Activated T-helper 1 cell treated with anti-CD3 and anti-CD28 coated beads, Interleukin-12 subunit alpha, Interleukin-12 subunit beta, Interleukin-2, Interleukin-4 antibody, amounts not matched to agents 30 ng/mL and 10 ng/mL and 1 ng/mL, durations not matched to agents 14 hours and 24 hours and 36 hours (primary cell): ENCODE data around the gene BANP. TPM values are rescaled to one million over a fixed set of nuclear protein-coding genes. Genes with fewer than 3 reads are reported as not detected.
"Not testable (repeated sequence)": the region's sequence is repeated elsewhere in the genome, so short reads cannot be mapped to it uniquely, and the experiment has no call there.

Source experiments
- DNase-seq: peaks from one replicate; pipeline ENCODE4 v3.0.0; 2021; ENCODE audit warnings: low spot score
- H3K27ac Mint-ChIP-seq: one replicate; pipeline ENCODE4 v1.8.0; 2021; ENCODE audit warnings: mild to moderate bottlenecking, mixed read lengths
- H3K27me3 Mint-ChIP-seq: one replicate; pipeline ENCODE4 v1.8.0; 2022; ENCODE audit warnings: mild to moderate bottlenecking, moderate library complexity, mixed read lengths; ENCODE audit not compliant: insufficient read depth
- H3K36me3 Mint-ChIP-seq: one replicate; pipeline ENCODE4 v1.8.0; 2021; ENCODE audit warnings: low read depth, mixed read lengths
- H3K4me1 Mint-ChIP-seq: one replicate; pipeline ENCODE4 v1.8.0; 2021; ENCODE audit warnings: low read depth, mixed read lengths
- H3K4me3 Mint-ChIP-seq: one replicate; pipeline ENCODE4 v1.8.0; 2021; ENCODE audit warnings: mild to moderate bottlenecking, moderate library complexity, mixed read lengths
- H3K9me3 Mint-ChIP-seq: one replicate; pipeline ENCODE4 v1.8.0; 2021; ENCODE audit warnings: mixed read lengths
- intact Hi-C: fragments of 100-400 bp; cut with micrococcal nuclease; formaldehyde crosslinking; loops from one replicate; pipeline ENCODE4 v1.15.1; 2024
- total RNA-seq: library from RNA; stranded (reverse); gene quantifications from 2 replicates; pipeline ENCODE4 v1.2.3, GENCODE V29; 2022

Gene BANP
- total RNA-seq, 1 donor from 2014 or later, result 35.5 TPM

DNA sequence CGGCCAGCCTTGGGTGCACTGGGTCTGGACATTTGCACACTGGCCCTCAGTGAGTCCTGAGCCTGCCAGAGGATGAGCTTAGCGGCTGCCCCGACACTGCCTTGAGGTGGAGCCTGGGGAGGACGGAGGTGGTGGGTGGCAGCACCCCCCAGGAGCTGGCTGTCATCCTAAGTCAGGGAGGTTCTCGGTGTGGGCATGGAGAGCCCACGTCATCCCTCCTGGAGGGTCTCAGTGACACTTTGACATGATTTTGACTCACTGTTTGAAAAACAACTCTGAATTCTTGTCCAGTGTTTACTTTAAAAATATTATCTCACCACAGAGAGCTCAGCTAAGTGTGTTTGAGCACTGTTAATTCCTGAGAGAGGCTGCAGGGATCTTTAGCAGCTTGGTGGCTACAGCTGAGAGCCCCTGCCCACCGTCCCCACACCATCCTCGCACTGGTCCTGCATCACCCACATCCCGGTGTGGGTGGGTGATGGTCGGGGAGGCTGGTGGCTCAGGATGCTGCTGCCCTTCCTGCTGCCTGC lies 63.1 kb downstream of the BANP start:
- DNase-seq, result no peak
- Mint-ChIP-seq H3K27me3 (no peaks in the 10 kb centered on the region), H3K4me3 (no peak overlapping the region), H3K4me1 (no peaks in the 10 kb centered on the region), H3K9me3 (no peaks in the 10 kb centered on the region), H3K36me3 (peaks cover 7% of the 10 kb centered on the region), H3K27ac (no peak overlapping the region)
- intact Hi-C loops, result no loop called here

DNA sequence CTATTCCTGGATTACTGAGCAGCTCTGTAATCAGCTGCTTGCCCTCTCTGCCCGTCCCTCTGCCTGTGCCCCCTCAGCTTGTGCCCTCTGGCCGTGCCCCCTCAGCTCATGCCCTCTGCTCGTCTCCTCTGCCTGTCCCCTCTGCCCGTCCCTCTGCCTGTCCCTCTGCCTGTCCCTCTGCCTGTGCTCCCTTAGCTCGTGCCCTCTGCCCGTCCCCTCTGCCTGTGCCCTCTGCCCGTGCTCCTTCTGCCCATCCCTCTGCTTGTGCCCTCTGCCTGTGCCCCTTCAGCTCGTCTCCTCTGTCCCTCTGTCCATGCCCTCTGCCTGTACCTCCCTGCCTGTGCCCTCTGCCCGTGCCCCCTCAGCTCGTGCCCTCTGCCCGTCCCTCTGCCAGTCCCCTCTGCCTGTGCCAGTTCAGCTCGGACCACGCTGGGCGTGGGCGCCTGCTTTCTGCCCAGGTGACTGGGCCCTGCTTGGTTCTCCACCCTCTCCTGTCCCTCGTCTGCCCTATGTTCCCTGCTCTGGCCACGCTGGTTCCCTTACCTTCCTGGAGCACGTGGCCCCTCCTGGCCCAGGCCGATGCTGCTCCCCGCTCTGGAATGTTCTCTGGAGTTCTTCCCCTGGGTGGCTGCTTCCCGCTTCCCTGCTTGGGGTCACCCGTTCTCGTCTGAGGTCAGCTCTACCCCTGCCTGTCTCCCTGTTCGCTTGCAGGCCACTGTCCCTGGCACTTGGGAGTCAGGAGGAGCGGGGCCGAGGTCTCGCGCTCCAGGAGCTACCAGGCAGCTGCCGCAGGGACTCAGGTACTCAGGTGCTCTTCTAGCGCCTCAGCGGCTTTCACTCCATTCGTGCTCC lies 63.9 kb downstream of the BANP start:
- no peaks in the 10 kb centered on the region for H3K4me1 Mint-ChIP-seq
- H3K36me3 Mint-ChIP-seq, result peaks cover 5% of the 10 kb centered on the region
- H3K27me3 Mint-ChIP-seq, result no peaks in the 10 kb centered on the region
- no peak for DNase-seq
- H3K9me3 Mint-ChIP-seq, result no peaks in the 10 kb centered on the region
- H3K27ac Mint-ChIP-seq, result no peak overlapping the region
- no peak overlapping the region for H3K4me3 Mint-ChIP-seq
- intact Hi-C loops, result no loop called here

DNA sequence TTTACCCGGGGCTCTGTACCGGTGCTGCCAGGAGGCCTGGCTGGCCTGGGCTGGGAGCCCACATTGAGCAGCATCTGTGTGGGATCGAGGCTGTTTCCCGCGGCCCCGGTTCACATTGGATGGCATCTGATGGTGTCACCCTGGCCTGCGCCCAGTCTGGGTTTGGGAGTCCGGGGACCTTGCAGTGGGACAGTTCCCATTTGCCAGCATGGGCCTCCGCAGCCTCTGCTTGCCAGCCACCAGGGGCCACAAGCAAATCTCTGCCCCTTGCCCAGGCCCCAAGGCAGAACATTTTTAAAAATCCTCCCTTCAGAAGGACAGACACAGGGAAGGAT lies 64.5 kb downstream of the BANP start:
- Mint-ChIP-seq H3K36me3 (peaks cover 4% of the 10 kb centered on the region), H3K27me3 (no peaks in the 10 kb centered on the region), H3K4me3 (no peak overlapping the region), H3K4me1 (no peaks in the 10 kb centered on the region), H3K9me3 (no peaks in the 10 kb centered on the region), H3K27ac (no peak overlapping the region)
- intact Hi-C loops, result no loop called here
- no peak for DNase-seq

DNA sequence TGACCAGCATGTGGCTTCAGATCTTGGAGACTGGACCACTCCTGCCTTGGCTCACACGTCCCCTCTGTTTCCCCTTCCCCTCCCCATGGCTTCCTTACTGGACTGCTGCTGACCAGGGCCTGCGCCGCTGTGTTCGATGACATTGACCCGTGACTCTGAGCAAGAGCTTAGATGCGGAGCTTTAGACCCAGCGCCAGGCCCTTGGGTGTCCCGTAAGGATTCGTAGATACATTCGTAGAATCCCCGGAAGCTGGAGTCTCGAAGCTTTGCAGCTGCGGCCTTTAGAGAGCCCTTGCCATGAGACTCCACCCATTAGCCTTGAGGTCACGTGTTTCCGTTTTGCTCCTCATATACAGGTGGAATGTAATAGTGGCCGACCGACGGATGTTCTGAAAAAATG lies 65.2 kb downstream of the BANP start:
- intact Hi-C loops, H3K9me3 Mint-ChIP-seq, H3K27ac Mint-ChIP-seq, H3K4me1 Mint-ChIP-seq, H3K4me3 Mint-ChIP-seq, H3K27me3 Mint-ChIP-seq, H3K36me3 Mint-ChIP-seq, DNase-seq: not testable (repeated sequence)

DNA sequence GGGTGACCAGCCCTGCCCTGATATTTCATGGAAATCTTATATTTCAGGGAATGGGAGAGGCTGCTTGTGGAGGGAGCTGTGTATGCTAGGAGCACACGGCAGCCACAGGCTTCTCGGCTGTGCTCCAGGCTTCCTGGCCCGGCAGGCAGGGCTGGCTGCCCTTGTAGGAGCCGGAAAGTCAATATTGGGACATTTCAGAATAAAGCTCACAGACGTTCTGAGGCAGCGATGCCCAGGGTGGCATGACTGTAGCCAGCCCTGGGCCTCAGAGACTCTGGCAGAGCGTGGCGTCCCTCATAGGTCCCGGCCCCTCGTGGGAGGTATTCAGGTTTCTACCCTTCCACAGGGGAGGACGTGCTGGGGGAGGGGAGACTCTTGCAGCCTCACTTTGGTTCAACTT lies 65.7 kb downstream of the BANP start:
- Mint-ChIP-seq H3K36me3 (peaks cover 4% of the 10 kb centered on the region), H3K27ac (no peak overlapping the region), H3K9me3 (no peaks in the 10 kb centered on the region), H3K4me3 (no peak overlapping the region), H3K27me3 (no peaks in the 10 kb centered on the region), H3K4me1 (no peaks in the 10 kb centered on the region)
- intact Hi-C loops, result no loop called here
- no peak for DNase-seq

DNA sequence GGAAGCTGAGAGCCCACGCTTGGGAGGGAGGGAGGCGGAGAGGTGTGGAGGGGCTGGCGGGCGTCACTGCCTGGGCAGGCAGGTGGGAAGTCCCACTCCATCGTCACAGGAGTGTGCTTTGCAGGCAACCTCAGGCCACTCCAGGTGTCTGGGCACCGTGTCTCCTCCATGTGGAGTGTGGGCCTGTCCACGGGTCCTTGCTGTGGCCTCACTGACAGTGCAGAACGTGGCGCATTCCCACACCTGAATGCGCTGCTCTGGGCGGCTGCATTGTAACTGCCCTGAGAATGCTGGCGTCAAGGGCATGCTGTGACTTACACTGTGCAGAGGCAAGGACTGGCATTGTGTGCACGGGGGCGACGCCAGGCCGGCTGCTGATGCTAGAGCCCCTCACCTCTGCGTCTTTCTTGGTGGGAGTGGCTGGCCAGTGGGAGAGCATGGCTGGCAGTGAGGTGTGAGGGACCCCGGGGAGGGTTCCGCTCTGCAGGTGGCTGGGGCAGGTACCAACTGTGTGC lies 66.4 kb downstream of the BANP start:
- intact Hi-C loops, result no loop called here
- no peak for DNase-seq
- H3K4me1 Mint-ChIP-seq, result no peaks in the 10 kb centered on the region
- no peaks in the 10 kb centered on the region for H3K9me3 Mint-ChIP-seq
- H3K27me3 Mint-ChIP-seq, result no peaks in the 10 kb centered on the region
- H3K36me3 Mint-ChIP-seq, result peaks cover 2% of the 10 kb centered on the region
- no peak overlapping the region for H3K4me3 Mint-ChIP-seq
- no peak overlapping the region for H3K27ac Mint-ChIP-seq

DNA sequence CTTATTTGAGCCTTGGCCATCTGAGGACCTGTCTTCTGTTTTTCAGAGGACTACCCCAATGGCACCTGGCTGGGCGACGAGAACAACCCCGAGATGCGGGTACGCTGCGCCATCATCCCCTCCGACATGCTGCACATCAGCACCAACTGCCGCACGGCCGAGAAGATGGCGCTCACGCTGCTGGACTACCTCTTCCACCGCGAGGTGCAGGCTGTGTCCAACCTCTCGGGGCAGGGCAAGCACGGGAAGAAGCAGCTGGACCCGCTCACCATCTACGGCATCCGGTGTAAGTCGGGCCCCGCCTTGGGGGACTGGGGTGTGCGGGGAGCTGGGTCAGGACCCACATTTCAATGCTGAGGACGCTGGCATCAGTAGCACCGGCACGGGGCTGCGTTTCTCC lies 67.1 kb downstream of the BANP start:
- H3K4me1 Mint-ChIP-seq, H3K4me3 Mint-ChIP-seq, DNase-seq, H3K27ac Mint-ChIP-seq, H3K9me3 Mint-ChIP-seq, H3K27me3 Mint-ChIP-seq, H3K36me3 Mint-ChIP-seq, intact Hi-C loops: not testable (repeated sequence)

DNA sequence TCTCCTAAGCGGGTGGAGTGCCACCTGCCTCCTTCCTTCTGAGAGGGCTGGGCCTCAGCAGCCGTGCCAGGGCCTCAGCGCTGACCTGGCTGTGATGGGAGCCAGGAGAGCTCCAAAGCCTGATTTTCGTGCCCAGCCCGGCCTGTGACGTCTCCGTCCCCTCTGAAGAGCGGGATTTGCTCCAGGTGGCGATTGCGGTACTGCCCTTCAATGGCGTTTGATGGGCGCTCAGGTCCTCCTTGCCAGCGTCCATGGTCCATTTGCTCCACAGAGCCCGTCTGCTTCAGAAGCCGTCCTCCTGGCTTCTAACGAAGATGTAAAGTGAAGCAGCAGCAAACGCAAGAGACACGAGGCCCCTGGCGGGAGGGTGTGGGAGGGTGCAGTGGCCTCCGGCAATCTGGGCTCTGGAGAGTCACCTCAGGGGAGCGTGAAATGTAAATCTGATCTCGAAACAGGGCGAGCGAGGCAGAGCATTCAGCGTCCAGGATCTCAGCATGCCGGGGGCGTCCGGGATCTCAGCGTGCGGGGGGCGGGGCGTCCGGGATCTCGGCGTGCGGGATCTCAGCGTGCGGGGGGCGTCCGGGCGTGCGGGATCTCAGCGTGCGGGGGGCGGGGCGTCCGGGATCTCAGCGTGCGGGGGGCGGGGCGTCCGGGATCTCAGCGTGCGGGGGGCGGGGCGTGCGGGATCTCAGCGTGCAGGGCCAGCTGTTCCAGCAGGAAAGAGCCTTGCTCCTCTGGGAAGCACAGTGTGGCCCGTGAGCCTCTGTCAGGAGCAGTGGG lies 68.0 kb downstream of the BANP start:
- H3K4me3 Mint-ChIP-seq, intact Hi-C loops, H3K27me3 Mint-ChIP-seq, H3K4me1 Mint-ChIP-seq, H3K27ac Mint-ChIP-seq, H3K9me3 Mint-ChIP-seq, H3K36me3 Mint-ChIP-seq, DNase-seq: not testable (repeated sequence)

DNA sequence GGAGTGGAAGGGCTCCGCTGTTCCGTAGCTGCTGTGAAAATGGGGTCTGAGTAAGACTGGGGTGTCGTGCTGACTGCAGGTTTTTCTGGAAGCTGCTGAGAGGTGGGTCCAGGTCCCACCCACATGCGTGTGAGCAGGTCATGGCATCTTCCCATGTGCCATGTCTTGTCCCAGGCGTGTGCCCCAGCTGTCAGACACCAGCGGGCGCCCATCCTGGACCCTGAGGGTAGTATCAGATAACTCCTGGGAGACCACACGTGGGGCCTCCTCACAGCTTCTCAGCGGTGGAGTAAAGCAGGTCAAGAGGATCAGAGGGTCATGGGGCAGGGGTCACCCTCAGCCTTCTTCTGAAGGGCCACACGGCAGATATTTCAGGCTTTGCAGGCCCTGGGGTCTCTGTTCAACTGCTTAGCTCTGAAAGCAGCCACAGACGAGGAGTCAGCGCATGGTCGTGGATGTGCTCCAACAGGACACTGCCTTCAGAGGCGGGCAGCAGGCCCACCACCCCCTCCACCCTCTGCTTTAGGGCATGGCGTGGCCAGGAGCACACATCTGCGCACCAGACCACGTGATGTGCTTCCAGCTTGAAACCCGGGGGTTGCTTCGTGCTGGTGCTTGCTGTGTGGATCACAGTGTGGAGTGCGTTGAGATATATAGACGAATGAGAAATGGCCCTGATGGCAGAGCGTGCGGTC lies 68.7 kb downstream of the BANP start:
- Mint-ChIP-seq H3K4me1 (no peaks in the 10 kb centered on the region), H3K9me3 (no peaks in the 10 kb centered on the region), H3K27me3 (no peaks in the 10 kb centered on the region), H3K36me3 (peaks cover 2% of the 10 kb centered on the region), H3K4me3 (no peak overlapping the region), H3K27ac (no peak overlapping the region)
- no peak for DNase-seq
- intact Hi-C loops, result no loop called here

DNA sequence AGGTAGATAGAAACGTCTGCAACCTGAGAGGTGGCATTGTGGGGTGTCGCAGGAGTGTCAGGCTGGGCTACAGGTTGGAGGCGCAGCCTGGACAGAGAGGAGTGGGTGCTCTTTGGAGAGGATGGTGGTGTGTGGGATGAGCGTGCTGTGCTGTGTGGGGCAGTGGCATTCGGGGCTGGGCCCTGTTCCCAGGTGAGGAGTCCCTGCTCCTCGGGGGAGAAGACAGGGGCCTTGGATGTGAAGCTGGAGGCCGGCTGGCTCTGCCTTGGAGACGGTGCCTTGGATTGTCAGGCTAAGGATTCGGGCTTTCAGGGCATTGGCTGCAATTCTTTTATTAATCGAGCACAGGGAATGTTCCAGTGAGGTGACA lies 69.3 kb downstream of the BANP start:
- intact Hi-C loops, result no loop called here
- no peak for DNase-seq
- H3K9me3 Mint-ChIP-seq, result no peaks in the 10 kb centered on the region
- no peak overlapping the region for H3K4me3 Mint-ChIP-seq
- H3K4me1 Mint-ChIP-seq, result no peaks in the 10 kb centered on the region
- no peaks in the 10 kb centered on the region for H3K27me3 Mint-ChIP-seq
- H3K36me3 Mint-ChIP-seq, result peaks cover 2% of the 10 kb centered on the region
- no peak overlapping the region for H3K27ac Mint-ChIP-seq

DNA sequence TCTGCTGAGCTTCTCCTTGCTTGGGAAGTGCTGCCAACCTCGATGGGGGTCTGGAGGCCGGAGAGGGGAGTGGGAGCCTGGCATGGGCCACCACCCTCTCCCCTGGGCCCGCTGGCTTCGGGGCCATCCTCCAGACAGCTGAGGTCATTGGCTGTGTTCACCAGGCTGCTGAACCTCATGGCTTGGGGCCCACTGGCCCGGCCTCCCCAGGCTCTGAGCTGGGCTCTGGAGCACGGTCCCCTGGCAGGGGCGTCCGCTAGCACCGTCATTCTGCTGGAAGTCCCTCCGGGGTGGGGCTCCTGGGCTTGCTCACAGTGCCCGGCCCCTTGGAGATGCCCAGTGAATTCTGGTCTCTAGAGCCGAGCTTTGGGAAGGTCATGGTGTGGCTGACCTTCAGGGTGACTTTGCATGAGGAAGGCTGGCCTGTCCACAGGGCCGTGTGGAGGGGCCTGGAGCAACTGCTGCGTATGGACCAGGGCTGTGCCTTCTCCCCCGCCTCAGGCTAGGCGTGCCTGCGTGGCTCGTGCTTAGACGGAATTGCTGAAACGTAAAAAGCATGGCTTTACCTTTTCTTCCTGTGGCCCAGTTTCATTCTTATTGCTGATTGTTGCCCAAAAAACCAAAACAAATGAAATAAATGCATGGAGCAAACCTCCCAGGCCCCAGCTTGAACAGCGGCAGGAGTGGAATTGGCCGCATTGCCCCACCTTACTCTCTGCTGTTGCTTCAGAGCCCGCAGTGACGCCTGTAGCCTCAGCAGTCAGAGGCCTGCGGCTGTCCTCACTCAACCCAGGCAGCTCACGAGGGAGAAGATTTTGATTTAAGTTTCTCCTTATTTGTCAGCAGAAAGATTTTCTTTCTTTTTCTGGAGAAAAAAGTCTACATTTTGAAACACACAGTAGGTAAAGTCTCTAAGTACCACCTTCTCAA lies 70.1 kb downstream of the BANP start:
- H3K9me3 Mint-ChIP-seq, H3K27me3 Mint-ChIP-seq, H3K4me1 Mint-ChIP-seq, H3K27ac Mint-ChIP-seq, DNase-seq, H3K4me3 Mint-ChIP-seq, intact Hi-C loops, H3K36me3 Mint-ChIP-seq: not testable (repeated sequence)
